Peyer's patch (tissue), 4 donors: ENCODE data around the gene COL20A1.
"Not testable (repeated sequence)": the region's sequence is repeated elsewhere in the genome, so short reads cannot be mapped to it uniquely, and the experiment has no call there.

Experiments
- POLR2A ChIP-seq, 2 donors: fragments of 450-650 bp; IDR thresholded peaks; one replicate each; pipeline ENCODE4 v1.5.1; 2017; ENCODE audit warnings: antibody characterized with exemption in 2 of 2, mild to moderate bottlenecking in 2 of 2, moderate library complexity in 2 of 2
- TF ChIP-seq, protein P1 (sequence below), 6 experiments: fragments of 450-650 bp in 4 of 6; fragments of 200-600 bp in 2 of 6; sonication (generic) in 1 of 6; IDR thresholded peaks; one replicate each; pipeline ENCODE4 v1.5.1; 2017 to 2019; ENCODE audit warnings: antibody characterized with exemption in 6 of 6, mild to moderate bottlenecking in 3 of 6, moderate library complexity in 1 of 6

DNA sequence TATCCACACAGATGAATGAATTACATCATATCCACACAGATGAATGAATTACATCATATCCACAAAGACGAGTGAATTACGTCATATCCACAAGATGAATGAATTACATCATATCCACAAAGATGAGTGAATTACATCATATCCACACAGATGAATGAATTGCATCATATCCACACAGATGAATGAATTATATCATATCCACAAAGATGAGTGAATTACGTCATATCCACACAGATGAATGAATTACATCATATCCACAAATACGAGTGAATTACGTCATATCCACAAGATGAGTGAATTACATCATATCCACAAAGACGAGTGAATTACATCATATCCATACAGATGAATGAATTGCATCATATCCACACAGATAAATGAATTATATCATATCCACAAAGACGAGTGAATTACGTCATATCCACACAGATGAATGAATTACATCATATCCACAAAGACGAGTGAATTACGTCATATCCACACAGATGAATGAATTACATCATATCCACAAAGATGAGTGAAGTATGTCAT lies 47.2 kb downstream of the COL20A1 start:
- TF ChIP-seq, protein P1, sequence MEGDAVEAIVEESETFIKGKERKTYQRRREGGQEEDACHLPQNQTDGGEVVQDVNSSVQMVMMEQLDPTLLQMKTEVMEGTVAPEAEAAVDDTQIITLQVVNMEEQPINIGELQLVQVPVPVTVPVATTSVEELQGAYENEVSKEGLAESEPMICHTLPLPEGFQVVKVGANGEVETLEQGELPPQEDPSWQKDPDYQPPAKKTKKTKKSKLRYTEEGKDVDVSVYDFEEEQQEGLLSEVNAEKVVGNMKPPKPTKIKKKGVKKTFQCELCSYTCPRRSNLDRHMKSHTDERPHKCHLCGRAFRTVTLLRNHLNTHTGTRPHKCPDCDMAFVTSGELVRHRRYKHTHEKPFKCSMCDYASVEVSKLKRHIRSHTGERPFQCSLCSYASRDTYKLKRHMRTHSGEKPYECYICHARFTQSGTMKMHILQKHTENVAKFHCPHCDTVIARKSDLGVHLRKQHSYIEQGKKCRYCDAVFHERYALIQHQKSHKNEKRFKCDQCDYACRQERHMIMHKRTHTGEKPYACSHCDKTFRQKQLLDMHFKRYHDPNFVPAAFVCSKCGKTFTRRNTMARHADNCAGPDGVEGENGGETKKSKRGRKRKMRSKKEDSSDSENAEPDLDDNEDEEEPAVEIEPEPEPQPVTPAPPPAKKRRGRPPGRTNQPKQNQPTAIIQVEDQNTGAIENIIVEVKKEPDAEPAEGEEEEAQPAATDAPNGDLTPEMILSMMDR (IDR thresholded peaks at IDR 0.05): not testable (repeated sequence)
- not testable (repeated sequence) for TF ChIP-seq POLR2A (IDR thresholded peaks at IDR 0.05)
